Activated CD4-positive, CD25-positive, alpha-beta regulatory T cell (primary cell): ENCODE data around the gene FDXR.
"Not testable (repeated sequence)": the region's sequence is repeated elsewhere in the genome, so short reads cannot be mapped to it uniquely, and the experiment has no call there.

Experiments
- DNase-seq, 4 experiments: peaks; one replicate each; lab custom pipeline; 2025; lab: John Stamatoyannopoulos, UW

FDXR gene

GRCh38 chr17:74872313-74873036 is at the start of gene FDXR:
Gene FDXR, minus strand, starts transcription at chr17:74872994. Its CDS starts 50 bp downstream, at chr17:74872944.
- no peak for DNase-seq

GRCh38 chr17:74922172-74922571 is 49.4 kb upstream of the FDXR start:
- DNase-seq: no peak

- no peak for DNase-seq
These were observed 49.0 kb upstream of the FDXR start for GRCh38 chr17:74921769-74922168.

GRCh38 chr17:74921026-74921681 is 48.4 kb upstream of the FDXR start:
- no peak for DNase-seq

- no peak for DNase-seq
These were observed 47.8 kb upstream of the FDXR start for GRCh38 chr17:74920642-74921025.

- no peak for DNase-seq
These were observed 47.5 kb upstream of the FDXR start for GRCh38 chr17:74920306-74920620.

GRCh38 chr17:74919440-74920305 is 46.9 kb upstream of the FDXR start:
- DNase-seq: no peak

GRCh38 chr17:74918906-74919305 is 46.1 kb upstream of the FDXR start:
- no peak for DNase-seq

GRCh38 chr17:74917430-74917829 is 44.6 kb upstream of the FDXR start:
- no peak for DNase-seq

- DNase-seq: no peak
These were observed 44.0 kb upstream of the FDXR start for GRCh38 chr17:74916851-74917199.

GRCh38 chr17:74916136-74916850 is 43.5 kb upstream of the FDXR start:
- no peak for DNase-seq

GRCh38 chr17:74911423-74911822 is 38.6 kb upstream of the FDXR start:
- not testable (repeated sequence) for DNase-seq

- DNase-seq: not testable (repeated sequence)
These were observed 36.3 kb upstream of the FDXR start for GRCh38 chr17:74909097-74909496.

- DNase-seq: no peak
These were observed 34.2 kb upstream of the FDXR start for GRCh38 chr17:74907012-74907411.

- DNase-seq: not testable (repeated sequence)
These were observed 33.5 kb upstream of the FDXR start for GRCh38 chr17:74906214-74906793.

GRCh38 chr17:74904687-74905409 is 32.1 kb upstream of the FDXR start:
- DNase-seq: no peak

GRCh38 chr17:74903671-74904070 is 30.9 kb upstream of the FDXR start:
- DNase-seq: no peak

GRCh38 chr17:74903034-74903433 is 30.2 kb upstream of the FDXR start:
- DNase-seq: no peak

- DNase-seq: no peak
These were observed 28.8 kb upstream of the FDXR start for GRCh38 chr17:74901353-74902135.

- DNase-seq: no peak
These were observed 27.4 kb upstream of the FDXR start for GRCh38 chr17:74900208-74900607.
